GM12865 (cell line): Measurements from ENCODE around the gene RBM19.

ENCODE experiments used
- DNase-seq: peaks from one replicate; pipeline ENCODE4 v3.0.0; 2010; ENCODE audit warnings: low read depth
- H3K4me3 ChIP-seq: 2 replicates; pipeline ENCODE4 v1.5.1; 2011; ENCODE audit warnings: mild to moderate bottlenecking, low read depth, low read length, control low read depth
- CTCF ChIP-seq: IDR thresholded peaks from 2 replicates; pipeline ENCODE4 v1.5.1; 2011; ENCODE audit warnings: low read length, control low read depth, low read depth, inconsistent platforms; ENCODE audit not compliant: insufficient read depth; ENCODE audit errors: missing control alignments

RBM19 gene

GRCh38 chr12:113802966-113803758 lies 163.0 kb downstream of the RBM19 start:
- DNase-seq: no peak
- no peak overlapping the region for H3K4me3 ChIP-seq
- TF ChIP-seq CTCF: no peak

- H3K4me3 ChIP-seq: no peak overlapping the region
- TF ChIP-seq CTCF: no peak
- no peak for DNase-seq
Observed at GRCh38 chr12:113802000-113802749, 163.9 kb downstream of the RBM19 start.

DNA sequence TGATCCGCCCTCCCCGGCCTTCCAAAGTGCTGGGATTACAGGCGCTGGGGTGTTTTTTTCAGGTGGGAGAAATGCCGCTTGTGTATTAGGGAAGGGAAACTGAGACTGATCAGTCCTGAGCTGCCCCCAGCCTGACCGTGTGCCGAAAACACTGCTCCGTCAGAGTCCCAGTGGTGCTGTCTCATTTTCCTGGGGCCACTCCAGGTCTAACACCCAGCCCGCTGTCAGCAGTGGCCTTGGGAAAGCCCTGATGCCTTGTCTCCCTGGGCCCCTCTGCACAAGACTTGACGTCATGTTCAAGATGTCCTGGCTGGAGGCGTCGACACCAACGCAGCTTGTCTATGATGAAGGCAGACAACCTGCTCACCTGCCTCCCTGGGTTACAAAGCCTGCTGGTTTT lies 165.9 kb downstream of the RBM19 start:
- H3K4me3 ChIP-seq: no peak overlapping the region
- DNase-seq: no peak
- TF ChIP-seq CTCF: no peak

DNA sequence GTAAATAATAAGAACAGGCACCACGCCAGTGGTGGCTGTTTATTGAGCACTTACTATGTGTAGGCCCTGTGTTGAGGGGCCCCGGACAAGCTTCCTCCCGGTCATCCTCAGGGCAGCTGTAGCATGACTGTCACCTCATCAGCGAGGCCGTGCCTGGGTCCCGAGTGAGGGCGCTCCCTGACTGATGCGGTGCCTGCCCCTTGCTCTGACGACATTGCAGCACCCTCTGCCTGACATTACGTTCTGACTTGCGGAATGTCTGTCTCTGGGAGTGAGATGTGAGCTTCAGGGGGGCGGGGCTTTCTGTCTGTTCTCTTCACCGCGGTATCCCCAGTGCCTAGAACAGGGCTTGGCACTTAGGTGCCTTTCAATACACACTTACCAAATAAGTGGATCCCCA lies 167.6 kb downstream of the RBM19 start:
- no peak overlapping the region for H3K4me3 ChIP-seq
- no peak for TF ChIP-seq CTCF
- no peak for DNase-seq

DNA sequence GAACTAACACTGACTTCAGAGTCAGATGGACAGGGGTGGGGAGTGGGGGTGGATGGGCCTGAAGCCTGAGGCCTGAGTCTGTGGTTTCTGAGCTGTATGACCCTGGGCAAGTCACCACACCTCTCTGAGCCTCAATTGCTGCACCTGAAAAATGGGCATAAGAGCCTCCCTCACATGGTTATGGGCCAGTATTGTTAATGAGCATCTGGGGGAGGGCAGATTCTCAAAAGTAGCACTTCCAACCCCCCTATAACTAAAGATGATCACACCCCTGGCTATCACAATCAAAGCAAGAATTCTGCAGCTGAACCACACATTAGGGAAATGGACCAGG lies 168.6 kb downstream of the RBM19 start:
- TF ChIP-seq CTCF: no peak
- H3K4me3 ChIP-seq: no peak overlapping the region
- no peak for DNase-seq

DNA sequence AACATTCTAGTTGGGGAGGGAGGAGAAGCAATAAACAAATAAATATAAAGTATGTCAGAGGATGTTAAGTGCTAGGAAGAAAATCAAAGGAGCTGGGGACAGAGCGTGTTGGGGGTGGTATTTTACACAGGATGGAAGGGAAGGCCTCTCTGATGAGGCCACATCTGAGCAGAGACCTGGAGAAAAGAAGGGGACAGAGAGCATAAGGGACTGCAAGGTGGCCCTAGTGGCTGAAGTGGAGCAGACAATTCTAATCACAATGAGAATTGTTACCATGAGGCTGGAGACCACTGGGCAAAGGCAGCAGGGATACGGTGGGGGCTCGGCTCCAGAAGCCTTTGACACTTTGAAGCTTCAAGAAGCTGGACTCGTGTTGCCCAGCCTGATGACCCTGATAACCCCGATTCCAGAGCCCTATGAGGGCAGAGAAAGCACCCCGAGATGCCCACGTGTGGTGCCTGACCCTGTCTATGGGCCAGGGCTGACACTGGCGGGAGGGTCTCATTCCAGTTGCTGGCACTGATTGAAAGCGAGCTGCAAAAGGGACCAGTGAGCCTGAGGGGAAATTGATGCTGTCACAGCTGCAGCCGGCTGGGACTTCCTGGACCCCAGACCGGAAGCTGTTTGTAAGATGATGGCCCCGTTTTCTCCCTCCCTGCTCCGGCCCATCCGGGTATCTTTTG lies 169.1 kb downstream of the RBM19 start:
- DNase-seq: peak; percentile 9
- H3K4me3 ChIP-seq: no peak overlapping the region
- no peak for TF ChIP-seq CTCF
